GM23338 (cell line): ENCODE results near the gene ELANE. TPM values are rescaled to one million over a fixed set of nuclear protein-coding genes. Genes with fewer than 3 reads are reported as not detected.

ENCODE experiments used
- ATAC-seq: fragments of 200-7000 bp; cut with Tn5 transposase; 3 replicates; pipeline ENCODE4 v1.9.1; 2020
- DNase-seq: peaks from one replicate; pipeline ENCODE4 v3.0.0-alpha.2; 2015; ENCODE audit warnings: low spot score
- H2AFZ ChIP-seq: fragments of 200-600 bp; sonication (generic); 2 replicates; pipeline ENCODE4 v1.8.0; 2016; ENCODE audit warnings: antibody characterized with exemption, mild to moderate bottlenecking, moderate library complexity
- H3F3A ChIP-seq: fragments of 200-600 bp; sonication (generic); replicated peaks from 2 replicates; pipeline ENCODE4 v1.8.0; 2017; ENCODE audit warnings: antibody characterized with exemption, mixed run types, low read depth
- H3K27ac ChIP-seq: fragments of 200-600 bp; sonication (generic); 2 replicates; pipeline ENCODE4 v1.6.1; 2016; ENCODE audit warnings: low read depth
- H3K27me3 ChIP-seq: fragments of 200-600 bp; sonication (generic); 2 replicates; pipeline ENCODE4 v1.8.0; 2016; ENCODE audit warnings: mild to moderate bottlenecking, mixed run types, moderate library complexity; ENCODE audit not compliant: insufficient read depth
- H3K36me3 ChIP-seq: fragments of 200-600 bp; sonication (generic); 2 replicates; pipeline ENCODE4 v1.8.0; 2016; ENCODE audit warnings: mild to moderate bottlenecking; ENCODE audit not compliant: insufficient read depth
- H3K4me1 ChIP-seq: fragments of 200-600 bp; sonication (generic); 2 replicates; pipeline ENCODE4 v1.8.0; 2016; ENCODE audit warnings: mild to moderate bottlenecking, moderate library complexity; ENCODE audit not compliant: insufficient read depth
- H3K4me2 ChIP-seq: fragments of 200-600 bp; sonication (generic); 2 replicates; pipeline ENCODE4 v1.7.1; 2017; ENCODE audit warnings: mixed run types
- H3K4me3 ChIP-seq: fragments of 200-600 bp; sonication (generic); 2 replicates; pipeline ENCODE4 v1.6.1; 2016; ENCODE audit warnings: mixed run types
- H3K79me2 ChIP-seq: fragments of 200-600 bp; sonication (generic); replicated peaks from 2 replicates; pipeline ENCODE4 v1.8.0; 2017; ENCODE audit warnings: mild to moderate bottlenecking; ENCODE audit not compliant: insufficient read depth
- H3K9me2 ChIP-seq: fragments of 200-600 bp; sonication (generic); 2 replicates; pipeline ENCODE4 v1.8.0; 2017; ENCODE audit not compliant: insufficient read depth
- H4K20me1 ChIP-seq: fragments of 200-600 bp; sonication (generic); replicated peaks from 2 replicates; pipeline ENCODE4 v1.8.0; 2017; ENCODE audit warnings: mild to moderate bottlenecking; ENCODE audit not compliant: insufficient read depth
- H3K27ac Mint-ChIP-seq: 2 replicates; pipeline ENCODE4 v1.8.0; 2020; ENCODE audit warnings: inconsistent platforms, mild to moderate bottlenecking, moderate library complexity, mixed read lengths
- H3K27me3 Mint-ChIP-seq: 3 replicates; pipeline ENCODE4 v1.8.0; 2022; ENCODE audit warnings: low read depth, mild to moderate bottlenecking, moderate library complexity, mixed read lengths, inconsistent platforms; ENCODE audit not compliant: insufficient read depth, poor library complexity
- H3K36me3 Mint-ChIP-seq: 3 replicates; pipeline ENCODE4 v1.8.0; 2021; ENCODE audit warnings: low read depth, mild to moderate bottlenecking, inconsistent platforms, moderate library complexity, mixed read lengths
- H3K4me1 Mint-ChIP-seq: 3 replicates; pipeline ENCODE4 v1.8.0; 2020; ENCODE audit warnings: mild to moderate bottlenecking, inconsistent platforms, mixed read lengths
- H3K4me3 Mint-ChIP-seq: 3 replicates; pipeline ENCODE4 v1.8.0; 2021; ENCODE audit warnings: moderate library complexity, mild to moderate bottlenecking, inconsistent platforms, mixed read lengths
- H3K9me3 Mint-ChIP-seq: 3 replicates; pipeline ENCODE4 v1.8.0; 2020; ENCODE audit warnings: moderate library complexity, mild to moderate bottlenecking, inconsistent platforms, mixed read lengths
- CREB1 ChIP-seq: fragments of 250-450 bp; sonication (Bioruptor Pico); IDR thresholded peaks from 2 replicates; pipeline ENCODE4 v1.5.0; 2020; ENCODE audit warnings: low read depth, mild to moderate bottlenecking, moderate library complexity
- ETS1 ChIP-seq: IDR thresholded peaks from 2 replicates; pipeline ENCODE4 v1.6.1; 2016; ENCODE audit warnings: antibody characterized with exemption
- EZH2 ChIP-seq: fragments of 200-600 bp; sonication (generic); IDR thresholded peaks from one replicate; pipeline ENCODE4 v1.8.0; 2017; ENCODE audit warnings: antibody characterized with exemption, mild to moderate bottlenecking, low read depth; ENCODE audit not compliant: unreplicated experiment
- EZH2phosphoT487 ChIP-seq: fragments of 200-600 bp; sonication (generic); IDR thresholded peaks from one replicate; pipeline ENCODE4 v1.8.1; 2018; ENCODE audit warnings: antibody characterized with exemption; ENCODE audit not compliant: unreplicated experiment
- JUNB ChIP-seq: IDR thresholded peaks from one replicate; pipeline ENCODE4 v1.6.1; 2016; ENCODE audit warnings: antibody characterized with exemption; ENCODE audit not compliant: unreplicated experiment
- NANOG ChIP-seq: IDR thresholded peaks from 2 replicates; pipeline ENCODE4 v1.6.1; 2016; ENCODE audit warnings: antibody characterized with exemption, borderline replicate concordance
- POLR2AphosphoS5 ChIP-seq: IDR thresholded peaks from 2 replicates; pipeline ENCODE4 v1.6.1; 2016; ENCODE audit warnings: antibody characterized with exemption, low read depth
- REST ChIP-seq: IDR thresholded peaks from one replicate; pipeline ENCODE4 v1.6.1; 2018; ENCODE audit warnings: antibody characterized with exemption; ENCODE audit not compliant: unreplicated experiment
- STAT1 ChIP-seq: IDR thresholded peaks from one replicate; pipeline ENCODE4 v1.6.1; 2016; ENCODE audit warnings: antibody characterized with exemption; ENCODE audit not compliant: unreplicated experiment
- ZNF114 ChIP-seq: fragments of 250-450 bp; sonication (Bioruptor Pico); IDR thresholded peaks from 2 replicates; pipeline ENCODE4 v1.5.0; 2020; ENCODE audit warnings: mild to moderate bottlenecking, moderate library complexity
- ZNF331 ChIP-seq: fragments of 250-450 bp; sonication (Bioruptor Pico); IDR thresholded peaks from 2 replicates; pipeline ENCODE4 v1.5.0; 2020; ENCODE audit warnings: low read depth, mild to moderate bottlenecking, moderate library complexity
- ZNF462 ChIP-seq: fragments of 250-450 bp; sonication (Bioruptor Pico); IDR thresholded peaks from 2 replicates; pipeline ENCODE4 v1.5.0; 2020; ENCODE audit warnings: mild to moderate bottlenecking, moderate library complexity
- polyA plus RNA-seq: library from polyadenylated mRNA; unstranded; fragments of >200 nt; fragmentation: Nextera tagmentation; extraction: Ambion mirVana; gene quantifications from 2 replicates; pipeline ENCODE4 v1.2.1, GENCODE V29; 2016
- total RNA-seq: library from RNA; depleted of rRNA; stranded (reverse); fragments of >200 nt; shearing (Covaris generic); gene quantifications from 2 replicates; pipeline ENCODE4 v1.2.3, GENCODE V29; 2014
- TF ChIP-seq, protein P1 (sequence below), 2 experiments: fragments of 200-600 bp in 1 of 2; sonication (generic) in 1 of 2; conservative IDR thresholded peaks; 2 replicates each; pipeline versions ENCODE4 v1.5.1 to v1.6.1; 2016 to 2017; ENCODE audit warnings: antibody characterized with exemption in 2 of 2, low read depth in 2 of 2, mild to moderate bottlenecking in 2 of 2, moderate library complexity in 1 of 2

ELANE gene
- total and polyA plus RNA-seq, 2 experiments from 2014 or later = not detected

DNA sequence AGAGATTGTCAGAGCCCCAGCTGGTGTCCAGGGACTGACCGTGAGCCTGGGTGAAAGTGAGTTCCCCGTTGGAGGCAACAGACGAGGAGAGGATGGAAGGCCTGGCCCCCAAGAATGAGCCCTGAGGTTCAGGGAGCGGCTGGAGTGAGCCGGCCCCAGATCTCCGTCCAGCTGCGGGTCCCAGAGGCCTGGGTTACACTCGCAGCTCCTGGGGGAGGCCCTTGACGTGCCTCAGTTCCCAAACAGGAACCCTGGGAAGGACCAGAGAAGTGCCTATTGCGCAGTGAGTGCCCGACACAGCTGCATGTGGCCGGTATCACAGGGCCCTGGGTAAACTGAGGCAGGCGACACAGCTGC, 1.1 kb upstream of the ELANE start:
- H3K9me3 Mint-ChIP-seq = no peaks in the 10 kb centered on the region
- H3K79me2 ChIP-seq = no peaks in the 10 kb centered on the region
- no peaks in the 10 kb centered on the region for H3K4me1 ChIP-seq
- no peak overlapping the region for H3K4me2 ChIP-seq
- no peaks in the 10 kb centered on the region for H3K36me3 Mint-ChIP-seq
- H3K4me1 Mint-ChIP-seq = peaks cover 2% of the 10 kb centered on the region; the same call in 1 of the 3 replicates
- H3K27ac Mint-ChIP-seq = no peak overlapping the region
- DNase-seq = no peak
- no peaks in the 10 kb centered on the region; the same call in 1 of the 2 replicates for H4K20me1 ChIP-seq
- no peaks in the 10 kb centered on the region for H3K36me3 ChIP-seq
- H3K27ac ChIP-seq = no peak overlapping the region
- TF ChIP-seq JUNB = no peak
- no peak for TF ChIP-seq NANOG
- no peak for TF ChIP-seq EZH2
- no peak for TF ChIP-seq EZH2phosphoT487
- TF ChIP-seq CREB1 (CRISPR knock-in tag) = no peak
- TF ChIP-seq, protein P1, sequence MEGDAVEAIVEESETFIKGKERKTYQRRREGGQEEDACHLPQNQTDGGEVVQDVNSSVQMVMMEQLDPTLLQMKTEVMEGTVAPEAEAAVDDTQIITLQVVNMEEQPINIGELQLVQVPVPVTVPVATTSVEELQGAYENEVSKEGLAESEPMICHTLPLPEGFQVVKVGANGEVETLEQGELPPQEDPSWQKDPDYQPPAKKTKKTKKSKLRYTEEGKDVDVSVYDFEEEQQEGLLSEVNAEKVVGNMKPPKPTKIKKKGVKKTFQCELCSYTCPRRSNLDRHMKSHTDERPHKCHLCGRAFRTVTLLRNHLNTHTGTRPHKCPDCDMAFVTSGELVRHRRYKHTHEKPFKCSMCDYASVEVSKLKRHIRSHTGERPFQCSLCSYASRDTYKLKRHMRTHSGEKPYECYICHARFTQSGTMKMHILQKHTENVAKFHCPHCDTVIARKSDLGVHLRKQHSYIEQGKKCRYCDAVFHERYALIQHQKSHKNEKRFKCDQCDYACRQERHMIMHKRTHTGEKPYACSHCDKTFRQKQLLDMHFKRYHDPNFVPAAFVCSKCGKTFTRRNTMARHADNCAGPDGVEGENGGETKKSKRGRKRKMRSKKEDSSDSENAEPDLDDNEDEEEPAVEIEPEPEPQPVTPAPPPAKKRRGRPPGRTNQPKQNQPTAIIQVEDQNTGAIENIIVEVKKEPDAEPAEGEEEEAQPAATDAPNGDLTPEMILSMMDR (conservative IDR thresholded peaks at IDR 0.05; ENCODE audit: low read depth in 2 of 2) = no peak
- TF ChIP-seq STAT1 = no peak
- no peak for TF ChIP-seq ZNF462 (CRISPR knock-in tag)
- TF ChIP-seq POLR2AphosphoS5 = no peak
- no peak for TF ChIP-seq ETS1
- TF ChIP-seq ZNF114 = no peak
- TF ChIP-seq ZNF331 (CRISPR knock-in tag) = no peak
- TF ChIP-seq REST = no peak
- ATAC-seq = no peak
- H2AFZ ChIP-seq = no peak overlapping the region; the same call in 1 of the 2 replicates
- H3K9me2 ChIP-seq = no peaks in the 10 kb centered on the region
- no peak overlapping the region for H3K4me3 Mint-ChIP-seq
- no peak overlapping the region for H3K4me3 ChIP-seq
- H3K27me3 Mint-ChIP-seq = peaks cover 6% of the 10 kb centered on the region
- peaks cover 10% of the 10 kb centered on the region; the same call in 1 of the 2 replicates for H3F3A ChIP-seq
- H3K27me3 ChIP-seq = no peaks in the 10 kb centered on the region
